Mesenteric fat pad (tissue), 1 donor: ENCODE results near the gene EPHA6. TPM values are rescaled to one million over a fixed set of nuclear protein-coding genes. Genes with fewer than 3 reads are reported as not detected.

Experiments used
- DNase-seq: peaks from one replicate; pipeline ENCODE4 v3.0.0-alpha.2; 2020; ENCODE audit warnings: low spot score
- total RNA-seq: library from RNA; stranded (reverse); fragmentation: NEBNext Ultra II Directional; extraction: Animal tissue kit (Norgen Biotek cat#: 25700); gene quantifications from one replicate; pipeline ENCODE4 v1.2.1, GENCODE V29; 2021
- donor health status: DM: yes; HTN: yes; CAD: no.

Gene EPHA6
- total RNA-seq, 1 donor from 2014 or later, result 0.26 TPM

GRCh38 chr3:97689962-97690361, 875.6 kb downstream of the EPHA6 start:
- DNase-seq, result no peak

- no peak for DNase-seq
These were observed 877.0 kb downstream of the EPHA6 start for GRCh38 chr3:97691354-97691753.

- no peak for DNase-seq
These were observed 878.0 kb downstream of the EPHA6 start for GRCh38 chr3:97692389-97692788.

DNA sequence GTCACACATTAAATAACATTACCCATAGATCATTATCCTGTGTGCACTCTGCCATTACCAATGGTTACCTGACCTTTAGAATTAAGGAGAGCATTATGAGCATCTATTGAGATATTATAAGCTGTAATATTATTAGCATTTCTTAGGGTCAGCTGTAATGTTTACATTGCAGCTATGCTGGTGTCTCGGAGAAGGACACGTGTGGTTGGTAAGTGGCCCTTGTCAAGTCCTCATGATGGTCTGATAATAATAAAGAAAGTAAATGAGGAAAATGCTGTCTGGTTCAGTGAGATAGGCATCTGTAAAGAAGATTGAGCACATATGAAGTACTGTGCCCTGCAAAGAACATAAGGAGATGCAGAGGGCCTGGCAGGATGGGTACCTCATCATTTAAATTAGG, 878.4 kb downstream of the EPHA6 start:
- no peak for DNase-seq

DNA sequence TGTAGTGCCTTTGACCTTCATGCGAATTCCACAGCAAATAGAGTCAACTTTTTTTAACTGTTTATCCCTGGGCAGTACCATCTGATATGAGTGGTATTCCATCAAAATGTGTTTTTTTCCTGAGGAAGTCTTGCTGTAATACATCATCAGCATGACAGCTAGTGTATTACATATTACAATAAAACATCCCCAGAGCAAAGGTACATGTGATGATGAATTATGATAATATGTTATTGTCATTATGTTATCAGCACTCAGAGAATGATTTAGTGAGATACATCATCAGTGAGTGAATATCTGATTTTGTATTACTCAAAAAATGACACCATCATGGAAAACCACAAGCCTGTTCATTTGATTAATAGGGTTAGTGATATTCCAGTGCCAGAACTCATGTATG, 880.5 kb downstream of the EPHA6 start:
- no peak for DNase-seq

- DNase-seq, result no peak
These were observed 884.3 kb downstream of the EPHA6 start for GRCh38 chr3:97698691-97699090.

DNA sequence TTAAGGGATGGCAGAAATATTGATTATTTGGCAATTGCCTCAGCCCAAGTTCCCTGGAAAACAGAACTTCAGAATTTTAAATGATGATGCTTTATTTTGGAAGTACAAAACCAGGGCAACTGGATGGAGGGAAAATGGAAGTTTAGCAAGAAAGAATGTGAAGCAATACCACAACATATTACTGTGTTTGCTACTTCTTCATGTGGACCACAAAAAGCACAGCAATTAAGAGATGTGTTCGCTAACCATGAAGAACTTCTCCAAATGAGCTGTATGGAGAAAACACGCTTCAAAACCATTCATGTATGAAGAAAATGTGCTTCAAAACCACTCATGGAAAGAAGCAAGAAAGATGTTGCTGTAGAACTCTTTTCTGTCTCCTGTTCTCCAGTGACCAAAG, 885.5 kb downstream of the EPHA6 start:
- no peak for DNase-seq

DNA sequence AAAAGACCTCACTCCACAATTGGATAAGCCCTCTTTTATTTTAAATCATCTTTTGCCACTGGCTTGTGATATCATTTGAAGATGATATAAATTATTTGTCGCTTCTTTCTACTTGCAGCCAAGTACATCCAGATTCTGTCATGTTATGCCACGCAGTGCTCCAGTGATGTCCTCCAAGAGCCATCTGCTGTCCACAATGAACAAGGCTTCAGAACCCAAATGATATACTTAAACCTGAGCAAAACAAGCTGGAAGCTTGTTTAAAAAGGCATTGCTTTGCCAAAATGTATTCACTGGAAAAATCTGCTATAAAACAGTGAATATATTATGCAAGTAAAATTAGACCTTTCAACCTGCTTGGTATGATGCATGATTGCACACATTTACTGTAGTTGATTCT, 891.4 kb downstream of the EPHA6 start:
- DNase-seq, result no peak

DNA sequence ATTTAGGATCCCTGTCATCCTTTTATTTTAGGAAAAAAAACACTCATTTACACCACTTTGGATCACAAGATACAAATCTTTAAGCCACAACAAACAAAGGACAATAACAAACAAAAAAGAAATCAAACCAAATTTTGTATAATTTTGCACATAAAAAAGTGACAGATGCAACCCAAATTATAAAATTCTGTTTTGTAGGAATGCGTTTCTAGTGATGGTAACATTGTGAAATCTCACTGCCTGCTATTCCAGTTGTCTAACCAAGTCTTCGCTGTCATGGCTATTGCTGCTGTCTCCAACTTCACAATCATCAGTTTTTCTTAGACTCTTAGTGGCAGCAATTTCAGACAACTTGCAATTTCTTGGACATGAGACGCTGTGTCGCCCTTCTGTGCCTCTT, 891.8 kb downstream of the EPHA6 start:
- no peak for DNase-seq

GRCh38 chr3:97711654-97712053, 897.3 kb downstream of the EPHA6 start:
- DNase-seq, result no peak

DNA sequence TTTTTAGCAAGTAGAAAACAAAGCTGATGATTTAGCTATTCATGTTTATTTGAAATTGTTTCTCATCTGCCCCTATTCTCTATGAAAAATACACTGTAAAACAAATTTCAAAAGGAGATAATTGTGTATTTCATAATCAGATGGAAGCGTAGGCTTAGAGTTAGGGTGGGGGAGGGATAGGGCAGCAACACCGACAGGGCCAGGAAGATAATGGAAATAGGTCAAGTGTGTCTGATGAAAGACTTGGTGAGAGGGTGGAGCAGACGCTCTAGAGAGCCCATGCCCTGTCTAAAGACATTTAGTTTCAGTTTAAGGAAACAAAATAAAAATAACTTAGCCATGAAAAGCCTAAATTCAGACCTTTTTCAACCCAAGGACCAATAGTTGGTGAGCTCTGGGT, 898.5 kb downstream of the EPHA6 start:
- no peak for DNase-seq

DNA sequence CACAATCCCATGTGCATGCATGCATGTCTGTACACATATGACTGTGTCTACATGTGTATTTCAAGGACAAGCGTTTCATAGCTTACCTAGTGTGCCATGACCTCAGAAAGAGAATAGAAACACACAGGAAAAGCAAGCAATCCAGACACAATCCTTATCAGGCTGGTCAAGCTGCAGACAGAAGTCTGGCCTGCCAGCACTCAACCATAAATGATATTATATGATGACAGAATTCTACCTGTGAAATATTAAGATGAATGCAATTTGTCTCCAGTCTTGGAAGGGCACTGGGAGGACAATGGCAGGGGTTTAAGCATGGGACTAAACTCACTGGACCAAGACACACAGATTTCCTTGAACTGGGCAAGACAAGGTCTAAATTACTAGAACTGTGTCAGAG, 899.2 kb downstream of the EPHA6 start:
- DNase-seq, result no peak

GRCh38 chr3:97719156-97719821, 904.9 kb downstream of the EPHA6 start:
- no peak for DNase-seq

DNA sequence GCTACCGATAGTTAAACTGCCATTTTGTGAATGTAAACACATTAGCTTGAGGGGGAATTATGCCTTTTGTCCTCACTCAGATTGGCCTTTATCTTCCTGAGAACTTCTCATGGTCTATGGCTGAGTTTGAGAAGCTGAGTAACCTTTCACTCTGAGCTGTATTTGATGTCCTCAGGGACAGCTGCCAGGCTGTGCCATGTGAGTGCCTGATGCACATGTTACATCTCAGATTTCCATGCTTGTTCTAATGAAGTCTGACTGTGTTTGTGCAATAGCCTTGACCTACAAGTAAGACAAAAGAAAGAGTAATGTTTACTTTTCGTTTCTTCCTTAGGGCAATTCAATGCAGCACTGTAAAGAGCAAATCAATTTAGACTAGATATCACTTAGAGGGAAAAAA, 906.0 kb downstream of the EPHA6 start:
- DNase-seq, result no peak

- no peak for DNase-seq
These were observed 907.1 kb downstream of the EPHA6 start for GRCh38 chr3:97721446-97721845.

DNA sequence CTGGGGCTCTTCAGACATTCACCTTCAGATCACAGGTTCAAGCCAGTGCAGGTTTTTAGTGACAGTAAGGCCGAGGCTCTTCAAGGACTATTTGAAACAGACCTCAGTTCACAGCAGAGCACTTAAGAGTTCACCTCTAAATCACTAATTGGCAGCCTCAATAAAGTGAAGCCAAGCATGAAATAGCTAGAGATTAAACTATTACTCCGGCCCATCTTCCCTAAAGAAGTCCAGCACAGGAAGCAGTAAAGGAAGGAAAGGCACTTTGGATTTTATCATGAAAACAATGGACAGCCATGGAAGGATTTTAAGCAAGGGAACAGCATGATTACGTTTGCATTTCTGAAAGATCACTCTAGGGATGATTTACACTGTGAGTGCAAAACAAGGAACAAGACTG, 922.5 kb downstream of the EPHA6 start:
- no peak for DNase-seq

DNA sequence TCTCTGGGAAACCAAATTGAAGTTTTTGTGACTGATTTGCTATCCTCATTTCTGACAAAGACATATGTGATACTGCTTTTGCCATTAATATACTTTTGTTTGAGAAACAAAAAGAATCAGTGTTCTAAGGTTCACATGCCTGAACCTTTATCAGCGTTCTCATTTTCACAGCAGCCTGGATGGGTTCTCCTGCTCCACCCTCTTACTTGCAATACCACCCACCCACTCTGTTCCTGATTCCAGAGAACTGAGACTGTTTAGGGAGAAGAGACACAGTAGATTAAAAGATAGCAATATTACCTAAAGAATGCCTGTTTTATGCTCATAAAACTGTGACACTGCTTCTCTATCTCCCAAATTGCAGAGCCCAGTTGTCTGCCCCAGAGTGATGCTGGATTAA, 924.4 kb downstream of the EPHA6 start:
- no peak for DNase-seq

GRCh38 chr3:97742036-97742435, 927.6 kb downstream of the EPHA6 start:
- DNase-seq, result no peak

GRCh38 chr3:97744289-97744688, 929.9 kb downstream of the EPHA6 start:
- no peak for DNase-seq

DNA sequence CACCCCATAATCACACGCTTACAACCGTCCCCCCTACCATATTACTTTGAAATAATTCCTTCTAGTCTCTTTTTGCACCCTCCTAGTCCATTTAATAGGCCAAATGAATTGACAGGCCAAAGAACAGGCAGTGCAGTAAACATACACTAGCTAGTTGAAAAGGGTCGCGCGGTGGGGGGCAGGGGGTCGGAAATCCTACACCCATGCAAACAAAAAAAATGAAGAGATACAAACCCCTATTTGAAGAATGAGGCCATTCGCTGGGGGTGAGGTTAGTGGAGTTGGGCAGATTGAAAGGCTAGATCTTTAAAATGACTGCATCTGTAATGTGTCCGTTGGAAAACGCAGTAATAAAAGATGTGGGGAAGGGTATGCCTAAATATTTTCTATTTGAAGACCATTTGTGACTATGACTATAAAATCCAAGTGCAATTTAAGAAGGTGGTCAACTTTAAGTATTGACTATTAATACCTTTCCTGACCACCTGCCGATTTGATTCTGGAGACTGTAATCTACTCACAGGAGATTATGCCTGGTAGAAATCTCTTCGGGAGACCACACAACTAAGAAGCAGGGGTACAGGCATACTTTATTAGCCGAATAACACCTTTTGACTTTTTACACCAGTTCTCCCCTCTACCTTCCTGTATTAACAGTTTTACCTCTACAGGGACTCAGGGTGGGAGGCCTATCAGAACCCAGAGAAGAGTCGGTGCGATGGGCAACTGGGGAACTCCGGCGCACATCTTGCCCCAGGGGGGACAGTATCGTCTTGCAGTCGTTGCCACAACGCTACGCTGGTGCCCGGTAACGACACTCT, 949.4 kb downstream of the EPHA6 start:
- no peak for DNase-seq

DNA sequence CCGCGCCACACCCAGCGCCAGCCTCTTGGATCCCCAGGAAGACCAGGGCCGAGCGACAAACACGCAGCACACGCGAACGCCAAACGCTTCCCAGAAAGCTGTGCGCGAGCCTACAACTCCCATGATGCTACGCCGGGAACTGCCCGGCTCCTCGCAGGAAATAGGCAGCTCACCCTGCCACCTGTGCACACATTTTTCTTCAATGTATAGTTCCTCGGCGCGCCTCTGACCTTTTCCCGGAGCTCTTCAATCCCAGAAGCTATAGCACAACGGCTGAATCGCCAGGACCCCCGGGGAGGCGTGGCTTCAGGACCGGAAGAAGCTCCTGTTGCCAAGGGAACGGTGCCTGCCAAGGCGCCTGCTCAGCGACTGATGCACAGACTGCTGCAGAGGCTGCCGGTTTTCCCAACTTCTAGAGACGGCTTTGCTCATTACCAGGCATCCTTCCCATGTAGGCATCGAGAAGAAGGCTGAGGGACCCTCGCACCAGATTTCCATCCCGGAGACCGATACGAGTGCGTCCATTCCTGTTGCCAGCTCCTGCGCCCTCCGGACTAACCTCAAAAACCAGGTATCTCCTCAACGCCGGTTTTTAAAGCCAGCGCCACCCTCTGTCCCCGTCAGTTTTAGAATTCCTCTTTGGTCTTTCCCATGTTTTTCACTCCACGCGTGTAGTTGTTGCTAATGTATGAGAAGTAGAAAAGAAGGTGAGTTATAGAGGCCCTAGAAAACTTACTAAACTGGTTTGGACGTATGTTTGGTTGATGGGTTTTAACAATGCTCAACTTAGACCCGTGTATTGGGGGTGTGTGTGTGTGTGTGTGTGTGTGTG, 950.2 kb downstream of the EPHA6 start, which contains the start of gene ARL6:
Gene ARL6, plus strand, starts transcription at position 352 of the 832 bp plus-strand sequence. CDS start 3,350 bp downstream, outside the sequence.
- DNase-seq, result peak; percentile 91

- no peak for DNase-seq
These were observed 950.9 kb downstream of the EPHA6 start for GRCh38 chr3:97765336-97765735.
